SK-MEL-5 (cell line): Measurements from ENCODE around the gene SLC38A6. TPM values are rescaled to one million over a fixed set of nuclear protein-coding genes. Genes with fewer than 3 reads are reported as not detected.
"Not testable (repeated sequence)": the region's sequence is repeated elsewhere in the genome, so short reads cannot be mapped to it uniquely, and the experiment has no call there.

Experiments used
- DNase-seq: peaks from one replicate; pipeline ENCODE4 v3.0.0-alpha.2; 2016; ENCODE audit warnings: low read depth, low spot score
- in situ Hi-C: cut with HindIII; loops from 2 replicates; pipeline ENCODE4 v1.10.0; 2016; ENCODE audit warnings: low sequenced_read_pairs, high pct_unique_total_duplicates, low pct_unique_long_range_greater_than_20kb
- small RNA-seq, 2 experiments: library from RNA; depleted of rRNA; stranded (forward); fragments of <200 nt; gene quantifications; one replicate each; pipeline ENCODE3, GENCODE V24; 2014
- total RNA-seq: library from RNA; depleted of rRNA; stranded (reverse); fragments of >200 nt; shearing (Covaris generic); gene quantifications from 2 replicates; pipeline ENCODE4 v1.2.3, GENCODE V29; 2014; rRNA removed

Gene SLC38A6
- total RNA-seq, 1 experiment from 2014 or later: 32.0 TPM

- no peak for DNase-seq
- in situ Hi-C loops: no loop called here
These were observed 99.6 kb downstream of the SLC38A6 start for GRCh38 chr14:61080591-61081010.

GRCh38 chr14:61088081-61088480, 107.0 kb downstream of the SLC38A6 start:
- in situ Hi-C loops: no loop called here
- no peak for DNase-seq

- in situ Hi-C loops: no loop called here
These were observed 108.2 kb downstream of the SLC38A6 start for GRCh38 chr14:61089126-61089750.

GRCh38 chr14:61090432-61091216, 109.6 kb downstream of the SLC38A6 start:
- DNase-seq: no peak
- in situ Hi-C loops: no loop called here

More at GRCh38 chr14:61089126-61089750, 108.2 kb downstream of the SLC38A6 start:
- DNase-seq: no peak

DNA sequence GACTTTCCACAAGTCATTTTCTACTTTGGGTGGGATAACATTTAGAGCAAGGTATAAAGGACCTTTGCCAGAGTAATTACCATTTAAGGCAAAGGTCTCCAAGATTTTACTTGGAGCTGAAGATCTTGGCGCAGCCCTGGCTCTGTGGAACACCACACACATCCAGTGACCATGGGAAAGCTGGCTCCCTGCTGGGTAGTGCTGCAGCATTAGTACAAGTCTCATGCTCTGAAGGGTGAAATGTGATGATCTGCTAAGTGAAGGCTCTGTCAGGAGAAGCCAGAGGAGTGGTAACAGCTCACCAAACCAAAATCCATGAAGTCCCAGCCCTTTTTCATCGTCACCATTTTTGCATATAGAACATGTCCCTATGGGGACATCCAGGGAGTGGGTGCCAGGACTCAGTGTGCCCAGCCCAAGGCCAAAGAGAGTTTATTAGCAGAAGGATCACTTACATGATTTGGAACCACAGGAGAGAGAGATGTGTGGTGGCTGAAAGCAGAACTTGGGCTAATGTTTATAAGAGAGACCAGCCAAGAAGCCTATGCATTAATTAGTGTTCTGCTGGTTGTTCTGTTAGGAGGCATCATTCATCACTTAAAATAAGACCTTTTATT, 110.7 kb downstream of the SLC38A6 start:
- no peak for DNase-seq
- in situ Hi-C loops: no loop called here

DNA sequence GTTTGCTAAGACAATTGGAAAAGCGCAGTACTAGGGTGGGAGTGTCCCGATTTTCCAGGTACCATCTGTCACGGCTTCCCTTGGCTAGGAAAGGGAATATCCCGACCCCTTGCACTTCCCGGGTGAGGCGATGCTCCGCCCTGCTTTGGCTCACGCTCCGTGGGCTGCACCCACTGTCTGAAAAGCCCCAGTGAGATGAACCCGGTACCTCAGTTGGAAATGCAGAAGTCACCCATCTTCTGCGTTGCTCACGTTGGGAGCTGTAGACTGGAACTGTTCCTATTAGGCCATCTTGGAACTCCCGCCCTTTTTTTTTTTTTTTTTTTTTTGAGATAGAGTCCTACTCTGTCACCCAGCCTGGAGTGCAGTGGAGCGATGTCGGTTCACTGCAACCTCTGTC, 117.1 kb downstream of the SLC38A6 start:
- DNase-seq, in situ Hi-C loops: not testable (repeated sequence)

DNA sequence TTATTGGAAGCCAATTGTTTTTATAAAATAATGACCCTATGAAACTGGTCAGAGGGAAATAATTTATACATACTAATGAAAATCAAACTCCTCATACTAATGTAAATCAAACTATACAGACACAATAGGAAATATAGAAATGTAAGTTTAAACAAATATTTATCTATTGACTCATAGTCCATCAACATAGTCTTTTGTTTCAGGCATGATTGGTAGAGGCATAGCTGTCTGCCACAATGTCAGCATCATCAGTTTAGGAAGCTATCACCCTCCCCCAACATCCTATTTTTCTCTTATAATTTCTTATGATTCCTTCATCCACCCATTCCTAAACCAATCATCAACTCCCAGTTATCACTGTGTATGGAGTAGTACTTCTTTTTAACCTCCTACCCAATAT, 117.7 kb downstream of the SLC38A6 start:
- in situ Hi-C loops: no loop called here
- no peak for DNase-seq

DNA sequence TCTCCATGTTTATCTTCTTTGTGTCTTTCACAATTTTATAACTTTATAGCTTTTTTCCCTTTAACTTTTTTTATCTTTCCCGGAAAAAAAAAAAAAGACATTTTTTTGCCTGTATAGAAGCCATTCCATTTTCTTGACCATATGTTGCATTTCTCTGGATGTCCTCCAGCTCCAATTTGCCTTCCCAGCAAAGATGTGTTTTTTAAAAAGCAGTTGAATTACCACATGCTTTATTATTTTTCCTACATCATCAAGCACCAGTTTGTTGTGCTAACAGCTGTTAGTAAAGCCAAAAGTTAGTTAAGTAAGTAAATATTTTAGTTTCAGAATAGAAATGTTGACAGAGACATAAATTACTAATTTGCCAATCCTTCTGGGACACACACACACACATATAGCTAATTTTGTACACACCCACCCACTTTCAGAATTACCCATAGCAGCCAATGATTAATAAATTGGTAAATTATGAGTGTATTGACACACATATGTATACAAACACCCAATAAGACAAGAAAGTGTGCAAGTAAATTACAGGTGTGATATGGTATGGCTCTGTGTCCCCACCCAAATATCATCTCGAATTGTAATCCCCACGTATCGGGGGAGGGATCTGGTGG, 118.3 kb downstream of the SLC38A6 start:
- DNase-seq: no peak
- in situ Hi-C loops: no loop called here

- in situ Hi-C loops: no loop called here
- no peak for DNase-seq
These were observed 120.9 kb downstream of the SLC38A6 start for GRCh38 chr14:61101803-61102548.

Small RNA genes lying within 50 kb of the gene (small RNA-seq; reads per million reads assigned to genes)
- gene RNU6-398P: 0 reads per million in 2 experiments

Other genes starting within 250 kb of the SLC38A6 start
- gene MNAT1, start 246.5 kb upstream of the SLC38A6 start, total RNA-seq: 53.8 and 58.1 TPM in 2 replicates
- 12.6 and 22.7 TPM in 2 replicates for gene TRMT5, start 166 bp upstream of the SLC38A6 start, total RNA-seq